Mesenchymal stem cell (in vitro differentiated cells and primary cell): ENCODE results near the gene CNNM2.

Source experiments
- DNase-seq: peaks from one replicate; pipeline ENCODE4 v3.0.0-alpha.2; 2013
- H2AFZ ChIP-seq: one replicate; pipeline ENCODE4 v1.6.1; 2013; ENCODE audit warnings: low read depth, mild to moderate bottlenecking, control low read depth, inconsistent platforms, low read length, moderate library complexity
- H2AK5ac ChIP-seq: 2 replicates; pipeline ENCODE4 v1.6.1; 2013; ENCODE audit warnings: low read length, moderate library complexity, mild to moderate bottlenecking, inconsistent platforms; ENCODE audit not compliant: severe bottlenecking
- H2BK120ac ChIP-seq: one replicate; pipeline ENCODE4 v1.6.1; 2013; ENCODE audit warnings: low read depth, mild to moderate bottlenecking, inconsistent platforms, low read length, moderate library complexity
- H2BK12ac ChIP-seq, 2 experiments: one replicate each; pipeline ENCODE4 v1.6.1; 2013; ENCODE audit warnings: inconsistent platforms in 2 of 2, low read length in 2 of 2, mild to moderate bottlenecking in 2 of 2, moderate library complexity in 2 of 2, control low read depth in 1 of 2
- H2BK15ac ChIP-seq: one replicate; pipeline ENCODE4 v1.6.1; 2013; ENCODE audit warnings: mild to moderate bottlenecking, low read depth, inconsistent platforms; ENCODE audit not compliant: poor library complexity, severe bottlenecking
- H2BK5ac ChIP-seq: 2 replicates; pipeline ENCODE4 v1.6.1; 2013; ENCODE audit warnings: low read depth, mild to moderate bottlenecking, low read length, control low read depth, inconsistent platforms; ENCODE audit not compliant: poor library complexity, severe bottlenecking
- H3K14ac ChIP-seq, 2 experiments: one replicate each; pipeline ENCODE4 v1.6.1; 2013; ENCODE audit warnings: inconsistent platforms in 2 of 2, low read length in 2 of 2, control low read depth in 1 of 2, mild to moderate bottlenecking in 1 of 2, moderate library complexity in 1 of 2
- H3K18ac ChIP-seq, 2 experiments: one replicate each; pipeline ENCODE4 v1.6.1; 2013; ENCODE audit warnings: inconsistent platforms in 2 of 2, low read length in 2 of 2, control low read depth in 1 of 2, low read depth in 1 of 2, mild to moderate bottlenecking in 1 of 2
- H3K23ac ChIP-seq, 2 experiments: one replicate each; pipeline ENCODE4 v1.6.1; 2013; ENCODE audit warnings: inconsistent platforms in 2 of 2, low read length in 2 of 2, mild to moderate bottlenecking in 2 of 2, moderate library complexity in 2 of 2, control low read depth in 1 of 2
- H3K27ac ChIP-seq: 2 replicates; pipeline ENCODE4 v1.5.1; 2013; ENCODE audit warnings: mild to moderate bottlenecking, moderate library complexity, low read length, control low read depth, inconsistent platforms; ENCODE audit not compliant: poor library complexity, severe bottlenecking
- H3K27me3 ChIP-seq, 2 experiments: 2 replicates each; pipeline versions ENCODE4 v1.6.1 to v1.7.0; 2013; ENCODE audit warnings: low read length in 2 of 2, mild to moderate bottlenecking in 2 of 2, moderate library complexity in 2 of 2, control low read depth in 1 of 2, inconsistent platforms in 1 of 2; ENCODE audit not compliant: control insufficient read depth in 1 of 2, insufficient read depth in 1 of 2
- H3K36me3 ChIP-seq, 2 experiments: 2 replicates each; pipeline versions ENCODE4 v1.6.1 to v1.7.0; 2013; ENCODE audit warnings: low read length in 2 of 2, control low read depth in 1 of 2, inconsistent platforms in 1 of 2, low read depth in 1 of 2, mild to moderate bottlenecking in 1 of 2; ENCODE audit not compliant: insufficient read depth in 2 of 2, control insufficient read depth in 1 of 2
- H3K4ac ChIP-seq, 2 experiments: one replicate each; pipeline ENCODE4 v1.6.1; 2013; ENCODE audit warnings: inconsistent platforms in 2 of 2, low read length in 2 of 2, mild to moderate bottlenecking in 2 of 2, moderate library complexity in 2 of 2, control low read depth in 1 of 2, low read depth in 1 of 2
- H3K4me1 ChIP-seq: 2 replicates; pipeline ENCODE4 v1.6.1; 2013; ENCODE audit warnings: low read depth, low read length, control low read depth; ENCODE audit not compliant: control insufficient read depth, insufficient read depth
- H3K4me2 ChIP-seq: 2 replicates; pipeline ENCODE4 v1.6.1; 2013; ENCODE audit warnings: low read length, mild to moderate bottlenecking, inconsistent platforms; ENCODE audit not compliant: poor library complexity, severe bottlenecking
- H3K4me3 ChIP-seq, 2 experiments: 2 replicates each; pipeline versions ENCODE4 v1.5.1 to v1.7.0; 2013; ENCODE audit warnings: low read length in 2 of 2, mild to moderate bottlenecking in 2 of 2, control low read depth in 1 of 2, low read depth in 1 of 2; ENCODE audit not compliant: insufficient read depth in 1 of 2
- H3K79me1 ChIP-seq: replicated peaks from 2 replicates; pipeline ENCODE4 v1.6.1; 2013; ENCODE audit warnings: mild to moderate bottlenecking, control low read depth, low read length, inconsistent platforms; ENCODE audit not compliant: poor library complexity, severe bottlenecking
- H3K9ac ChIP-seq: 2 replicates; pipeline ENCODE4 v1.7.0; 2013; ENCODE audit warnings: mild to moderate bottlenecking, low read length, moderate library complexity
- H3K9me3 ChIP-seq: 2 replicates; pipeline ENCODE4 v1.7.0; 2013; ENCODE audit warnings: mild to moderate bottlenecking, low read length; ENCODE audit not compliant: control insufficient read depth
- H4K8ac ChIP-seq: one replicate; pipeline ENCODE4 v1.6.1; 2013; ENCODE audit warnings: inconsistent platforms, mild to moderate bottlenecking, low read length, moderate library complexity
- H4K91ac ChIP-seq: one replicate; pipeline ENCODE4 v1.6.1; 2013; ENCODE audit warnings: mild to moderate bottlenecking, low read length, inconsistent platforms
- WGBS: methylation state at CpG from one replicate; pipeline ENCODE4 v1.1.7; 2013; ENCODE audit warnings: mixed read lengths; 5-methylcytosine and 5-hydroxymethylcytosine counted together

The CNNM2 gene

GRCh38 chr10:103058034-103058433 is 139.9 kb downstream of the CNNM2 start:
- H3K4me2 ChIP-seq = no peak overlapping the region
- H2BK5ac ChIP-seq = no peak overlapping the region
- no peak overlapping the region for H3K18ac ChIP-seq
- WGBS = 90% methylated on average over 1 of the region's 3 CpGs
- no peak overlapping the region for H2BK120ac ChIP-seq
- H3K79me1 ChIP-seq = no peaks in the 10 kb centered on the region
- no peak overlapping the region for H3K4ac ChIP-seq
- H3K23ac ChIP-seq = no peak overlapping the region
- no peaks in the 10 kb centered on the region for H3K27me3 ChIP-seq
- no peak overlapping the region for H3K27ac ChIP-seq
- no peak overlapping the region for H4K91ac ChIP-seq
- no peak overlapping the region for H2AFZ ChIP-seq
- no peak overlapping the region for H2BK15ac ChIP-seq
- H3K4me3 ChIP-seq = no peak overlapping the region
- peaks cover 1% of the 10 kb centered on the region for H3K4me1 ChIP-seq
- DNase-seq = peak; percentile 77
- H3K36me3 ChIP-seq = peaks cover 0 to 5% of the 10 kb centered on the region in 2 experiments
- no peak overlapping the region for H3K9ac ChIP-seq
- H3K14ac ChIP-seq = no peak overlapping the region
- H2BK12ac ChIP-seq = no peak overlapping the region
- H2AK5ac ChIP-seq = no peak overlapping the region
- no peaks in the 10 kb centered on the region for H3K9me3 ChIP-seq
- H4K8ac ChIP-seq = no peak overlapping the region

GRCh38 chr10:103060575-103060974 is 142.5 kb downstream of the CNNM2 start:
- Histone ChIP-seq H3K4ac (no peak overlapping the region), H3K9me3 (no peaks in the 10 kb centered on the region), H3K23ac (no peak overlapping the region), H3K9ac (no peak overlapping the region), H3K27me3 (no peaks in the 10 kb centered on the region), H3K4me2 (no peak overlapping the region), H3K79me1 (no peaks in the 10 kb centered on the region), H2BK15ac (no peak overlapping the region), H3K27ac (no peak overlapping the region), H4K91ac (no peak overlapping the region), H3K4me3 (no peak overlapping the region), H2AFZ (no peak overlapping the region), H3K14ac (no peak overlapping the region), H3K36me3 (no peaks in the 10 kb centered on the region), H4K8ac (no peak overlapping the region), H2BK12ac (no peak overlapping the region), H3K4me1 (no peaks in the 10 kb centered on the region), H2AK5ac (no peak overlapping the region), H3K18ac (no peak overlapping the region), H2BK5ac (no peak overlapping the region), H2BK120ac (no peak overlapping the region)
- DNase-seq = no peak
- no CpG with 5 or more reads among the region's 2 CpGs for WGBS

DNA sequence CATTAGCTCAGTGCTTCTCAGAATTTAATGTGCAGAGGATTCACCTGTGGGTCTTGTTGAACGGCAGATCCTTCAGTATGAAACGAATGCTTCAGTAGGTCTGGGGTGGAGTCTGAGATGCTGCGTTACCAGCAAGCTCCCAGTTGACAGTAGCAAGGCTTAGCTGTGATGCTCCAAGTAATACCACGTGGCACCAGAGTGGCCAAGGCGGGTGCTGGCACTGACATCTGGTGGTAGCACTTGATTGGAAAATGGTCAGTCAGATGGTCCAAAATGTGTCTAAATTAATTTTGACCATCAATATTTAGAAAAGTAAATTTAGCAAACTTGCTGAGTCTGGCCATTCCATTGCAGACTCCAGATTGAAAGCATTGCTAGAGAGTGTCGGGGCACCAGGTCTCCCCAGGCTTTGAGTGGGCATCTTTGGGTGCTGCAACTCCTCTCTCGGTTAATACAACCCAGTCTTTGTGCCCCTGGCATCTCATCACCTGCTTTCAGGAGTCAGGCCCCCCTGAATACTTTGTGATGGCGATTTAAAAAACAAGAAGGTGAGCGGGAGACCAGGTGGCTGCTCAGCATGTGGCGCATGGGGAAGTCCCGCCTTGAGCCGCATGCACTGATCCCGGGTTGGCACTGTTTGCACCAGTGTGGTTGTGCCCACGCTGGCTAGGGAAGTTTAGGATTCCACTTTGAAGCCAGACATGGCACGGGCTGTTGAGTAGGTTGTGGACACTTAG is 144.9 kb downstream of the CNNM2 start:
- H3K4ac ChIP-seq = no peak overlapping the region
- no peak overlapping the region for H3K23ac ChIP-seq
- H3K9me3 ChIP-seq = no peaks in the 10 kb centered on the region
- no peak overlapping the region for H2AFZ ChIP-seq
- no peak overlapping the region for H3K14ac ChIP-seq
- WGBS = 82% methylated on average over 14 of the region's 15 CpGs
- DNase-seq = no peak
- no peak overlapping the region for H2BK12ac ChIP-seq
- H3K79me1 ChIP-seq = no peaks in the 10 kb centered on the region
- no peak overlapping the region for H2AK5ac ChIP-seq
- H2BK15ac ChIP-seq = no peak overlapping the region
- no peak overlapping the region for H2BK120ac ChIP-seq
- H3K18ac ChIP-seq = no peak overlapping the region
- H3K36me3 ChIP-seq = no peaks in the 10 kb centered on the region
- H2BK5ac ChIP-seq = no peak overlapping the region
- H3K4me1 ChIP-seq = no peaks in the 10 kb centered on the region
- no peak overlapping the region for H3K4me2 ChIP-seq
- H3K4me3 ChIP-seq = no peak overlapping the region
- H3K27ac ChIP-seq = no peak overlapping the region
- no peak overlapping the region for H3K9ac ChIP-seq
- no peaks in the 10 kb centered on the region for H3K27me3 ChIP-seq
- H4K91ac ChIP-seq = no peak overlapping the region
- no peak overlapping the region for H4K8ac ChIP-seq

- Histone ChIP-seq H2AK5ac (no peak overlapping the region), H3K18ac (no peak overlapping the region), H3K23ac (no peak overlapping the region), H3K4me1 (no peaks in the 10 kb centered on the region), H3K4ac (no peak overlapping the region), H3K27ac (no peak overlapping the region), H2AFZ (no peak overlapping the region), H3K4me3 (no peak overlapping the region), H3K14ac (no peak overlapping the region), H2BK15ac (no peak overlapping the region), H3K27me3 (no peaks in the 10 kb centered on the region), H2BK12ac (no peak overlapping the region), H3K9ac (no peak overlapping the region), H2BK120ac (no peak overlapping the region), H3K79me1 (no peaks in the 10 kb centered on the region), H3K36me3 (peaks cover 0 to 8% of the 10 kb centered on the region in 2 experiments), H3K9me3 (no peaks in the 10 kb centered on the region), H4K91ac (no peak overlapping the region), H2BK5ac (no peak overlapping the region), H3K4me2 (no peak overlapping the region), H4K8ac (no peak overlapping the region)
- WGBS = 89% methylated on average over 4 of the region's 4 CpGs
- DNase-seq = peak; percentile 36
Measured at GRCh38 chr10:103064956-103065355, 146.9 kb downstream of the CNNM2 start.
